Measurements from ENCODE around the gene ELMO1.

DNA sequence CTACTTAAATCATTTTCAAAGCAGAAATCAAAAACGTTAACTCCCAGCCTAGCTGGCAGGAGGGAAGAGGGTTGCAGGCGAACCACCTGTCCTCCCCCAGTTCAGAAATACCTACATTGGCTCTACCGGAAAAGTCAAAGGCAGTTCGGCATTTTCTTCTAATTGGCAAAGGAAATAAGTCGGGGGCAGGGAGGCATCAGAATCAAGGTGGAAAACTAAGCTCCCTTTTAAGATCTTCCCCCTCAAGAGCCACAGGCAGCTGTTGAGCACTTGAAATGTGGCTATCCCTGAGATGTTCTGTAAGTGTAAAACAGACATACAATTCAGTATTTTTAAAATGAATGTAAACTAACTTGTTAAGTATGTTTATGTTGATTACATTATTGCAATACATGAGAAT, 957 bp upstream of the ELMO1 start:
- TF ChIP-seq, protein P1, sequence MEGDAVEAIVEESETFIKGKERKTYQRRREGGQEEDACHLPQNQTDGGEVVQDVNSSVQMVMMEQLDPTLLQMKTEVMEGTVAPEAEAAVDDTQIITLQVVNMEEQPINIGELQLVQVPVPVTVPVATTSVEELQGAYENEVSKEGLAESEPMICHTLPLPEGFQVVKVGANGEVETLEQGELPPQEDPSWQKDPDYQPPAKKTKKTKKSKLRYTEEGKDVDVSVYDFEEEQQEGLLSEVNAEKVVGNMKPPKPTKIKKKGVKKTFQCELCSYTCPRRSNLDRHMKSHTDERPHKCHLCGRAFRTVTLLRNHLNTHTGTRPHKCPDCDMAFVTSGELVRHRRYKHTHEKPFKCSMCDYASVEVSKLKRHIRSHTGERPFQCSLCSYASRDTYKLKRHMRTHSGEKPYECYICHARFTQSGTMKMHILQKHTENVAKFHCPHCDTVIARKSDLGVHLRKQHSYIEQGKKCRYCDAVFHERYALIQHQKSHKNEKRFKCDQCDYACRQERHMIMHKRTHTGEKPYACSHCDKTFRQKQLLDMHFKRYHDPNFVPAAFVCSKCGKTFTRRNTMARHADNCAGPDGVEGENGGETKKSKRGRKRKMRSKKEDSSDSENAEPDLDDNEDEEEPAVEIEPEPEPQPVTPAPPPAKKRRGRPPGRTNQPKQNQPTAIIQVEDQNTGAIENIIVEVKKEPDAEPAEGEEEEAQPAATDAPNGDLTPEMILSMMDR (IDR thresholded peaks at IDR 0.05) = no peak
- TF ChIP-seq POLR2A (IDR thresholded peaks at IDR 0.05) = no peak

All from body of pancreas (tissue), 4 donors.